HEK293 (cell line): ENCODE measurements around the gene OSTF1.

Experiments used
- KLF10 ChIP-seq: fragments of 450-650 bp; IDR thresholded peaks from 2 replicates; pipeline ENCODE4 v1.5.1; 2018; ENCODE audit warnings: missing biosample characterization, mild to moderate bottlenecking, missing genetic modification characterization
- KLF9 ChIP-seq: fragments of 450-650 bp; formaldehyde crosslinking; IDR thresholded peaks from 2 replicates; pipeline ENCODE4 v1.5.1; 2016; ENCODE audit warnings: missing biosample characterization, missing genetic modification characterization, low read depth
- SP2 ChIP-seq: fragments of 450-650 bp; formaldehyde crosslinking; IDR thresholded peaks from 2 replicates; pipeline ENCODE4 v1.5.1; 2016; ENCODE audit warnings: missing biosample characterization, missing genetic modification characterization
- ZNF530 ChIP-seq: fragments of 450-650 bp; formaldehyde crosslinking; IDR thresholded peaks from 2 replicates; pipeline ENCODE4 v1.5.1; 2016; ENCODE audit warnings: low read depth, missing biosample characterization, missing genetic modification characterization
- TF ChIP-seq, protein P1 (sequence below): fragments of 450-650 bp; formaldehyde crosslinking; IDR thresholded peaks from 2 replicates; pipeline ENCODE4 v1.5.1; 2016; ENCODE audit warnings: missing biosample characterization, missing genetic modification characterization
- TF ChIP-seq, protein P2 (sequence below): fragments of 450-650 bp; formaldehyde crosslinking; IDR thresholded peaks from 2 replicates; pipeline ENCODE4 v1.5.1; 2016; ENCODE audit warnings: missing biosample characterization, missing genetic modification characterization, borderline replicate concordance
- TF ChIP-seq, protein P3 (sequence below): fragments of 450-650 bp; formaldehyde crosslinking; IDR thresholded peaks from 2 replicates; pipeline ENCODE4 v1.5.1; 2017; ENCODE audit warnings: missing biosample characterization, mild to moderate bottlenecking, missing genetic modification characterization, moderate library complexity

DNA sequence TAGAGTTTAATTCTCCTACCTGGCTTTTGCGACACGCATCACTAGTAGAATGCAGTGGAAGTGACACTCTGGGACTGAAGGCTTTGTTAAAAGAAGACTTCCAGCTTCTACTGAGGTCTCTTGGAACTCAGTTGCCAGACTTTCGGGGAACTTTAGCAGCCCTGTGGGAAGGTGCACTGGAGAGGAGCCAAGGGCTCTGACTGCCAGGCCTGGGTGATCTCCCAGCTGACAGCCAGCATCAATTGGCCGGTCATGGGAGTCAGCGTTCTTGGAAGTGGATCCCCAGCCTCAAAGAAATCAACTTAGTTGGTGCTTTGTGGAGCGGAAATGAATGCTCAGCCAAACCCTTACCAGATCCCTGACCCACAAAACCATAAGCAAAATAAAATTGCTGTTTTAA is 87.1 kb downstream of the OSTF1 start:
- TF ChIP-seq, protein P1, sequence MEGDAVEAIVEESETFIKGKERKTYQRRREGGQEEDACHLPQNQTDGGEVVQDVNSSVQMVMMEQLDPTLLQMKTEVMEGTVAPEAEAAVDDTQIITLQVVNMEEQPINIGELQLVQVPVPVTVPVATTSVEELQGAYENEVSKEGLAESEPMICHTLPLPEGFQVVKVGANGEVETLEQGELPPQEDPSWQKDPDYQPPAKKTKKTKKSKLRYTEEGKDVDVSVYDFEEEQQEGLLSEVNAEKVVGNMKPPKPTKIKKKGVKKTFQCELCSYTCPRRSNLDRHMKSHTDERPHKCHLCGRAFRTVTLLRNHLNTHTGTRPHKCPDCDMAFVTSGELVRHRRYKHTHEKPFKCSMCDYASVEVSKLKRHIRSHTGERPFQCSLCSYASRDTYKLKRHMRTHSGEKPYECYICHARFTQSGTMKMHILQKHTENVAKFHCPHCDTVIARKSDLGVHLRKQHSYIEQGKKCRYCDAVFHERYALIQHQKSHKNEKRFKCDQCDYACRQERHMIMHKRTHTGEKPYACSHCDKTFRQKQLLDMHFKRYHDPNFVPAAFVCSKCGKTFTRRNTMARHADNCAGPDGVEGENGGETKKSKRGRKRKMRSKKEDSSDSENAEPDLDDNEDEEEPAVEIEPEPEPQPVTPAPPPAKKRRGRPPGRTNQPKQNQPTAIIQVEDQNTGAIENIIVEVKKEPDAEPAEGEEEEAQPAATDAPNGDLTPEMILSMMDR (tag by site-specific recombination), result no peak
- TF ChIP-seq KLF9 (tag by site-specific recombination) (no peak), ZNF530 (no peak), KLF10 (tag by site-specific recombination) (no peak), SP2 (tag by site-specific recombination) (no peak)
- TF ChIP-seq, protein P2, sequence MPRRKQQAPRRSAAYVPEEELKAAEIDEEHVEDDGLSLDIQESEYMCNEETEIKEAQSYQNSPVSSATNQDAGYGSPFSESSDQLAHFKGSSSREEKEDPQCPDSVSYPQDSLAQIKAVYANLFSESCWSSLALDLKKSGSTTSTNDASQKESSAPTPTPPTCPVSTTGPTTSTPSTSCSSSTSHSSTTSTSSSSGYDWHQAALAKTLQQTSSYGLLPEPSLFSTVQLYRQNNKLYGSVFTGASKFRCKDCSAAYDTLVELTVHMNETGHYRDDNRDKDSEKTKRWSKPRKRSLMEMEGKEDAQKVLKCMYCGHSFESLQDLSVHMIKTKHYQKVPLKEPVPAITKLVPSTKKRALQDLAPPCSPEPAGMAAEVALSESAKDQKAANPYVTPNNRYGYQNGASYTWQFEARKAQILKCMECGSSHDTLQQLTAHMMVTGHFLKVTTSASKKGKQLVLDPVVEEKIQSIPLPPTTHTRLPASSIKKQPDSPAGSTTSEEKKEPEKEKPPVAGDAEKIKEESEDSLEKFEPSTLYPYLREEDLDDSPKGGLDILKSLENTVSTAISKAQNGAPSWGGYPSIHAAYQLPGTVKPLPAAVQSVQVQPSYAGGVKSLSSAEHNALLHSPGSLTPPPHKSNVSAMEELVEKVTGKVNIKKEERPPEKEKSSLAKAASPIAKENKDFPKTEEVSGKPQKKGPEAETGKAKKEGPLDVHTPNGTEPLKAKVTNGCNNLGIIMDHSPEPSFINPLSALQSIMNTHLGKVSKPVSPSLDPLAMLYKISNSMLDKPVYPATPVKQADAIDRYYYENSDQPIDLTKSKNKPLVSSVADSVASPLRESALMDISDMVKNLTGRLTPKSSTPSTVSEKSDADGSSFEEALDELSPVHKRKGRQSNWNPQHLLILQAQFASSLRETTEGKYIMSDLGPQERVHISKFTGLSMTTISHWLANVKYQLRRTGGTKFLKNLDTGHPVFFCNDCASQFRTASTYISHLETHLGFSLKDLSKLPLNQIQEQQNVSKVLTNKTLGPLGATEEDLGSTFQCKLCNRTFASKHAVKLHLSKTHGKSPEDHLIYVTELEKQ (tag by site-specific recombination), result no peak
- TF ChIP-seq, protein P3, sequence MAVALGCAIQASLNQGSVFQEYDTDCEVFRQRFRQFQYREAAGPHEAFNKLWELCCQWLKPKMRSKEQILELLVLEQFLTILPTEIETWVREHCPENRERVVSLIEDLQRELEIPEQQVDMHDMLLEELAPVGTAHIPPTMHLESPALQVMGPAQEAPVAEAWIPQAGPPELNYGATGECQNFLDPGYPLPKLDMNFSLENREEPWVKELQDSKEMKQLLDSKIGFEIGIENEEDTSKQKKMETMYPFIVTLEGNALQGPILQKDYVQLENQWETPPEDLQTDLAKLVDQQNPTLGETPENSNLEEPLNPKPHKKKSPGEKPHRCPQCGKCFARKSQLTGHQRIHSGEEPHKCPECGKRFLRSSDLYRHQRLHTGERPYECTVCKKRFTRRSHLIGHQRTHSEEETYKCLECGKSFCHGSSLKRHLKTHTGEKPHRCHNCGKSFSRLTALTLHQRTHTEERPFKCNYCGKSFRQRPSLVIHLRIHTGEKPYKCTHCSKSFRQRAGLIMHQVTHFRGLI (tag by site-specific recombination), result no peak
